Stimulated activated naive CD8-positive, alpha-beta T cell treated with anti-CD3 and anti-CD28 coated beads, Interleukin-15, Interleukin-2, amounts not matched to agents 100 U/mL and 50 U/mL, for 24 hours (primary cell): ENCODE data around the gene KDM2B.
"Not testable (repeated sequence)": the region's sequence is repeated elsewhere in the genome, so short reads cannot be mapped to it uniquely, and the experiment has no call there.

Source experiments
- ATAC-seq: fragments of 150-1000 bp; cut with Tn5 transposase; one replicate; pipeline ENCODE4 v1.10.0; 2021
- DNase-seq: peaks from one replicate; pipeline ENCODE4 v3.0.0; 2021

Gene KDM2B

GRCh38 chr12:121384891-121385290, 195.9 kb downstream of the KDM2B start:
- not testable (repeated sequence) for ATAC-seq, DNase-seq

- no peak for DNase-seq
- no peak for ATAC-seq
Measured at GRCh38 chr12:121383601-121384021, 197.2 kb downstream of the KDM2B start.

- DNase-seq (no peak), ATAC-seq (no peak)
Measured at GRCh38 chr12:121379945-121380344, 200.9 kb downstream of the KDM2B start.
